ENCODE data around the gene TMUB2. TPM values are rescaled to one million over a fixed set of nuclear protein-coding genes. Genes with fewer than 3 reads are reported as not detected.

The TMUB2 gene
- total RNA-seq, 1 experiment from 2014 or later = 19.1 TPM

- no peak for DNase-seq (ENCODE audit: low spot score)
Measured at GRCh38 chr17:44176671-44177501, 9.9 kb upstream of the TMUB2 start.

GRCh38 chr17:44177640-44178039 is 9.1 kb upstream of the TMUB2 start:
- no peak for DNase-seq (ENCODE audit: low spot score)

- DNase-seq (ENCODE audit: low spot score) = no peak
Measured at GRCh38 chr17:44178133-44178532, 8.6 kb upstream of the TMUB2 start.

GRCh38 chr17:44183024-44183423 is 3.7 kb upstream of the TMUB2 start:
- no peak for DNase-seq (ENCODE audit: low spot score)

GRCh38 chr17:44184212-44184810 is 2.5 kb upstream of the TMUB2 start:
- DNase-seq (ENCODE audit: low spot score) = no peak

- no peak for DNase-seq (ENCODE audit: low spot score)
Measured at GRCh38 chr17:44187131-44187899, 543 bp downstream of the TMUB2 start.

GRCh38 chr17:44188576-44189403 is 2.0 kb downstream of the TMUB2 start:
- DNase-seq (ENCODE audit: low spot score) = no peak

GRCh38 chr17:44190481-44190880 is 3.7 kb downstream of the TMUB2 start:
- no peak for DNase-seq (ENCODE audit: low spot score)

GRCh38 chr17:44191369-44191768 is 4.6 kb downstream of the TMUB2 start:
- no peak for DNase-seq (ENCODE audit: low spot score)

GRCh38 chr17:44191941-44192496 is 5.2 kb downstream of the TMUB2 start:
- no peak for DNase-seq (ENCODE audit: low spot score)

GRCh38 chr17:44192750-44193149 is 6.0 kb downstream of the TMUB2 start:
- DNase-seq (ENCODE audit: low spot score) = no peak

- no peak for DNase-seq (ENCODE audit: low spot score)
Measured at GRCh38 chr17:44193326-44194084, 6.7 kb downstream of the TMUB2 start.

GRCh38 chr17:44197107-44197506 is 10.3 kb downstream of the TMUB2 start:
- no peak for DNase-seq (ENCODE audit: low spot score)

- DNase-seq (ENCODE audit: low spot score) = peak; percentile 46
Measured at GRCh38 chr17:44197980-44198720, 11.4 kb downstream of the TMUB2 start.

- DNase-seq (ENCODE audit: low spot score) = no peak
Measured at GRCh38 chr17:44198721-44199552, 12.2 kb downstream of the TMUB2 start.

- DNase-seq (ENCODE audit: low spot score) = peak; percentile 95
Measured at GRCh38 chr17:44199553-44200477, 13.0 kb downstream of the TMUB2 start, which contains the start of gene ATXN7L3. ATXN7L3 (minus strand) TSS chr17:44199884; CDS start chr17:44198070, 1,814 bp downstream.

- no peak for DNase-seq (ENCODE audit: low spot score)
Measured at GRCh38 chr17:44200478-44201155, 13.8 kb downstream of the TMUB2 start.
